Eye (tissue), 1 donor: ENCODE results near the gene THRB.

ENCODE experiments used
- DNase-seq: peaks from one replicate; pipeline ENCODE4 v3.0.0-alpha.2; 2015

THRB gene

DNA sequence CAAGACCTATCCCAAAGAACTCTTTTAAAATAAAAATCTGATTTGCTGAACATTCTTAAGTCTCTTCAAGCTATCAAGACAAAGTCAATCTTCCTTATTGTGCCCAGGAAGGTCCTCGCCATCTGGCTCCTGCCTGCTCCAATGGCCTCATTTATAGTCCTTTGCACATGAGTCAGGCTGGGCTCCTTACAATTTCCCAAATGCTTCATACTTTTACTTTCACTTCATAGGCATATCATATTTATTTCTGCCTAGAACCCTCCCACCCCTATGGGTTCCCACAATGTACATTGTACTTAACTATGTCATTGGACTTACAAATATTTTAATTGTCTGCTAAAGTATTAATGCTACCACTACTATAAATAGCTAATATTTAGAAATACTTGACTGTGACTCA lies 9.1 kb downstream of the THRB start:
- no peak for DNase-seq

DNA sequence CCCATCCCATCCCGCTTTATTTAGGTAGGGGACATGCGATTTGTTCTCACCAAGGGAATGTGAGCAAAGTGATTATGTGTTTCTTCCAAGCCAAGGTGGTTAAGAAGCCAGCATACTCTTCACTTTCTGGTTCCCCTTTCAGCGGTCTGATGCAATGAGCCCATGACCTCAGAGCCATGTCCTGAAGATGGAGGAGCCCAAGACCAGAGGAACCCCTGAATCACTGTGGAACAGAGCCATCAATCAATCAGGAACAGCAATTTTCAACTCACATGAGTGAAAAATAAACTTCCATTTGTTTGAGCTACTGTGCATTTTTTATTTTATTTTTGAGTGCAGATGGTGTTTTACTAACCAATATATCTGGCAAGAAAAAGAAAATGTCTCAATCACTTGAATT lies 10.8 kb downstream of the THRB start:
- DNase-seq = no peak

DNA sequence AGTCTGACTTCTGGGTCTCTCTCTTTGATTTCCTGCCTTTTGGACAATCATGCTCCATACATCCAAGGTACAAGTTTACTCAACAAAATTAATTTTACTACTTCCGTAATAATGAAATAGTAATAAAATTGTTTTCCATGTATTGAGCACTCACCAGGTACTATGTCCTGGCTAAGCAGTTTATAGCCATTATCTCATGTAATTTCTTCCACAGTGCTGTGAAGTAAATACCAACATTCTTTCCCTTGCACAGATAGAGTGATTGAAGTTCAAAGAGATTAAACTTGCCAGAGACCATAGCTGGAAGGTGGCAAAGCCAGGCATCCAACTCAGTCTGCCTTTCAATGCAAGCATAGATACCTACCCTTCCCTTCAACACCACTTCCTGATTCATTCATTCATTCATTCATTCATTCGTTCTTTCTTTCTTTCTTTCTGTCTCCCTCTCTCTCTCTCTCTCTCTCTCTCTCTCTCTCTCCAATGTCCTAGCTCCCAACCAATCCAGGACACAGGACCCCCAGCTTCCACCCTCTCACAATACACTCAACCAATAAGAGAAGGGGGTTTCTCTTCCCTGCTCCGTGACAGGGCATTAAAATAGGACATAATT lies 12.4 kb downstream of the THRB start:
- no peak for DNase-seq

DNA sequence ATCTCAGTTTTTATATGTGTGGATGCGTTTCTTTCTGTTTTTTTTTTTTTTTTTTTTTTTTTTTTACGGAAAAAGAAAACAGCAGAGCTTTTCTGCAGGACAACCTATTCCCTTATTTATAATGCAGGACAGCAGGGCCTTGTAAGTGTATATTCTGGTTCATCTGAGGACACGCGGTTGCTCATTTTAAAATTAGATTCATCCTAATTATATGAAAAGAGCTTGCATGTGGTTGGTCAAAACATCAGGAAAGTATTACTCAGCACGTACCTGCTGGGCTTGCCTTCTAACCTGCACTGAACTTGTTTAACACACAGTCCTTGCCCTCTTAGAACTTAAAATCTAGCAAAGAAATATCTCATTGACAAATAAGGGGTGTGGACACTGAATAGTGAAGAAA lies 13.5 kb downstream of the THRB start:
- DNase-seq = no peak

DNA sequence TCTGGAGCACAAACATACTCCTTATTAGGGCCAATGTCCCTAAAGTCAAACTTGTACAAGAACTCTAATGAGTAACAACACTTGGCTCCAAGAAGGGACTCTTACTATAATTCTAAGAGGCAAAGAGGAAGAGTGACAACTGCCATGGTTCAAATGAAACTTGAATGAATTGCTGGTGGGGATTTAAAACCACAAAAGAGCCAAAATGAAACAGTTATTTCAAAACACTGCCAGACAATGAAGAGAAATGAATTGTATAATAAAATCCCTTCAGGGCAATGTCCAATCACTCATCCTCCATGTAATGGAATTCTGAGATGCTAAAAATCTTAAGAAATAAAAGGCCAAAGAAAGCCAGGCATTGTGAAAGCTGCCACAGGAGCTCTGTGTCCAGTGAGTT lies 14.2 kb downstream of the THRB start:
- no peak for DNase-seq

DNA sequence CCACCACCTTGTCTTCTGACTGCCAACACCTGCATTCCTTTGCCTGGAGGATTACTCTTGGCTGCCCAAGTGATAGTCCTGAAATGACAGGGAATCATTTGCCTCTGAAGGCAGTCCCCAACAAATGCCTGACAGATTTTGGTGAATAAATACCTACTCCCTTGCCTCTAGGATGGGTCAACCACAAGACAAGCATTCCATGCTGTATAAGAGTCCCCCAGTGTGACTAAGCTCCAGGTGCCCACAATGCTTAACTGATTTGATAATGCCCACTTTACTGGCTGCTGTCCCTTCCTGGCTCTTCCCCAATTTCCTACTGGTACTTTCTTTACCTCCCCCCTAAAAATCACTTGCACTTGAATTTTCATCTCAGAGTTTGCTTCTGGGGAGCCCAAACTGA lies 14.8 kb downstream of the THRB start:
- DNase-seq = no peak

DNA sequence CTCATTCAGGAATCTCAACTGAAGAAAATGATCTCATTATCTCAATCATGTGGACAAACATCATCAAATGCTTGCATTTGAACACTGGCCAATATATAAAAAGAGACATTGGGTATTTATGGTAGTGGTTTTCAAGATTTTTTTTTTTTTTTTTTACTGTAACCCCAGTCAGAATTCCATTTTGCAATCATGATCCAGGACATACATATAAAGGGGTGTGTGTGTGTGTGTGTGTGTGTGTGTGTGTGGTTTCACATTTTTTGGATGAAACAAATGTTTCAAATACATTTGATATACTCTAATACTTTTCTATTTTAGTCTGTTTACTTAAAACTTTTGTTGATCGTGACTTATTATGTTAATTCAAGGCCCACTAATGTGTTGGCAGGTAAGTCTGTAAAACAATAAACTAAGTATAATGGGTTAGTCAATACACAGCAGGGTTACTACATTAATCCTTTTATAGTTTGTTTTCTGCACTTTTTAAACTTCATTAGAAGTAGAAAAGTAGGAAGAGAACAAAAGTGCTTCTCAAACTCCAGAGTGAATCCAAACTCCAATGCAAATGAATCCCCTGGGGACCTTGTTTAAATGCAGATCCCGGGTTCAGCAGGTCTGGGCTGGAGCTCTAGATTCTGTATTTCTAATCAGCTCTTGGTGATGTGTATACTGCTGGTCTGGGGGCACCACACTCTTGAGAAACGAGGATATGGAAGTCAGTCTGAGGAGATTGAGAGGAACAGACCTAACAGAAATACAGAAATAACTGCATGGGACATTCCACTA lies 17.6 kb downstream of the THRB start:
- DNase-seq = no peak

DNA sequence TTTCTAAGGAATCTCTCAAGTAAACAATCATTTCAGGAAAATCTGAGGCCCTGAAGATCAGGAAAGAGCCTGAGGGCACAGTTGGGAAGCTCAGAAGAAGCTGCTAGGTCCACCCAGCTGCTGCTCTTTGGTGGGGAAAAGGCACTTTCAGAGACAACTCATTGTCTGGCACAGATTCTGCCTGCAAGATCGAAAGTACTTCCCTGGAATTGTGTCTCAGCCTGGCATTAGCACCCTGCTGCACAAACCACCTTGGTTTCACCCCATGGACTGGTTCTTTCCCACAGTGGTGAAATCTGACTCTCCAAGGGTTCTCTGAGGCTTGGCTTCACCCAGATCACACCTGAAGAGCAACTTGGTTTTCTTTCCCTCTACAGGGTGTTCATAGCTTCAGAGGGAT lies 18.7 kb downstream of the THRB start:
- DNase-seq = no peak

DNA sequence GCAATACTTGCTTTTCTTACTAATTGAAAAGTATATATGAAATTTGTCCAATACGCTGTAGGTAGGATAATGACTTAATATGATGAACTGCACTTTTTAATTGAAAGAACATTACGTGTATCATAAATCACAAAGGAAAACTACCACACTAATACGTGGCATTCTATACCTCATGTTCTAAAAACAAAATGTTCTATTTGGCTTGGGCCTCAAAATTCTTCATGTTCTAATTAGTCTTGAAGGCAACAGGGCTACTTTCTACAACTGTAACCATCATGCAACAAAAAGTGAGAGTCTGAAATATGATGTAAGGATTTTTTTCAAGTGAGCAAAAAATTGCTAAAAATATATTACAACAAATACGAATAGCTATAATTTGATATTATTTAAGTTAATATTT lies 19.8 kb downstream of the THRB start:
- DNase-seq = no peak

DNA sequence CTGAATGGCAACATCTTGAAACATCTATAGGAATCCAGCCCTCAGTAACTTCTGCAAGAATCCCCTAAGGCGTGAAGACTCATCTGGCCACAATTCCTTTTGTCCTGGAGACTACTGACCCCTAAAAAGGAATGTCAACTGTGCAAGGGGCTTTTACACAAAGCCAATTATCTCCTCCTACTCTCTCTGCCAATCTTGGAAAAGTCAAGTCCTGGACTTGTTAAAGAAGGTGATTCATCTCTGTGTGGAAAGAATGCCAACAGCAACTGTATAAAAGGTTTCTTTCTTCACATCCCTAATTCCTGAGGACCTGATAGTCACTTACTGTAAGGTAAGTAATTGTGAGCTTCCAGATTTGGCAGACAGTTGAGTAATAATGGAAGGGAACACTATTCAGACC lies 22.3 kb downstream of the THRB start:
- no peak for DNase-seq

DNA sequence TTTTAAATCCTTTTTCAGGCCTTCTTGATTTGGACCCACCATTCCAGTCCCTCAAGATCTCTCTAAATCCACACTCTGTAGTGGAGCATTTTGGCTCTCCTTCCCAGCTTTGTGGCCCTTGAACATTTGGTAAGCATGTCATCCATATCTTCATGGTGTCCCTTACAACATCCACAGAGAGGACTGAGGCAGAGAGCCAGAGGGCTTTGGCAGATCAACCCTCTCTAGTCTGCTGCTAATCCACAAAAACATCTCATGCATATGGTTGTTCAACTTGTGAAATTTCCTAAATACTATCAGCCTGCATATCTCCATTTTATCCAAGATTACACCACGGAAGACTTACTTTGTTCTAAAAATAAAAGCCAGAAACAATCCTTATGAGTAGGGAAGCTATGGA lies 23.2 kb downstream of the THRB start:
- DNase-seq = no peak

DNA sequence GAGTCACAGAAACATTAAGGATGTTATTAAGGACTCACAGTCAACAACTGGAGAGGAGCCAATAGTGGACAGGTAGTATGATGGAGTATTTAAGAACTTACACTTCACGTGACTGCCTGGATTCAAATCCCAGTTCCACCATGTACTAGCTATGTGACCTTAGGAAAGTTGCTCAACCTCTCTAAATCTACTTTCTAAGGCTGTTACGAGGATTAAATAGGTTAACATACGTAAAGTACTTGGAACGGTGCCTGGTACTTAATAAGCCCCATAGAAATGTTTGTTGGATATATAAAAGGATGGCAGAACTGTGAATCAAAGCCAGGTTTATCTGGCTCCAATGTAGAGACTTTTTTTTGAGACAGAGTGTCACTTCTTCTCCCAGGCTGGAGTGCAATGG lies 24.4 kb downstream of the THRB start:
- no peak for DNase-seq

DNA sequence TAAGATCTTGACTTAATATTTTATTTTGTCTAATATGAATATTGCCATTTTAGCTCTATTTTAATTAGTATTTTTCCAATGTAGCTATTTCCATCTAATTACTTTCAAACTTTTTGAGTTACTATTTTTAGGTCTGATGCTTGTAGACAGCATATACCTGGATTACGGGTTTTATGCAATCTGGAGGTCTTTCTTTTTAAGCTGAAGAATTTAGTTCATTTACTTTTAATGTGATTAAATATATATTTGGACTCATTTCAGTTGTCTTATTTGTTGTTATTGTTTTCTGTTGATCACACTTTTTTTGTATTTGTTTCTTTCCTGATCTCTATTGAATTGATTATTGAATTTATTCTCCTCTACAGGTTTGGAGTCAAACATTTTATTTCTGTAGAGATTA lies 30.3 kb downstream of the THRB start:
- DNase-seq = no peak

DNA sequence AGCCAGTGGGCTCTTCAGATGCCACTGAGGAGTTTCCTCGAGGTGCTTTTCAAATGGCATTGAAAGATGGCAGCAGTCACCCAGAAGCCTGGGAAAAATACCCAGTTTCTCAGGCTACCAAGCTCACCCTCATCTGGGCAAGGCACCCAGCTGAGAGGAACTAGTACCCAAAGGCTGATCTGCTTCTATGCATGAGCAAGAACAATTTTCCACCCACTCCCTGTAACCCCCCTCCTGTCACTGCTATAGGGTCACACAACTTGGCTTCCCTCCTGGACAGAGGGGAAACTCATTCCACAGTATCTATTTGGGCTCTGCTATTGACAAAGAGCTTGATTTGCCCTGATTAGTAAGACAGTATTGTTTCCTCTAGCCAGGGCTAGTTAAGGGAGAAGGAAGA lies 31.9 kb downstream of the THRB start:
- DNase-seq = no peak

DNA sequence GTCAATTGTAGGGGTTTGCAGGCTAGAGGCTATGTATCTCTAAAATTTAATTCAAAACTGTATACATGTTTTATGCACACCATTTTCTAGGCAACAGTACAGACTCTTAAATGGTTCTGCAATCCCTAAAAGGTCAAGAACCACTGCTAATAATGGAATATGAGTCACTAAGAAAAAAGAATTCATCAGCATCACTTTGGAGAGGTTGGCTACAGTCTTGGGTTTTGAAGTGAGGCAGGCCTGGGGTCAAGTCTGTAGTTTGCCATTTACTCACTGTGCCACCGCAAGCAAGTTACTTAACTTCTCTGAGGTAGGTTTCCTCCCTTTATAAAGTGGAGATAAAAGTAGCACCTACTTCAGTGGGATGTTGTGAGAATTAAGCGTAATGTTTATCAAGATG lies 33.7 kb downstream of the THRB start:
- no peak for DNase-seq

DNA sequence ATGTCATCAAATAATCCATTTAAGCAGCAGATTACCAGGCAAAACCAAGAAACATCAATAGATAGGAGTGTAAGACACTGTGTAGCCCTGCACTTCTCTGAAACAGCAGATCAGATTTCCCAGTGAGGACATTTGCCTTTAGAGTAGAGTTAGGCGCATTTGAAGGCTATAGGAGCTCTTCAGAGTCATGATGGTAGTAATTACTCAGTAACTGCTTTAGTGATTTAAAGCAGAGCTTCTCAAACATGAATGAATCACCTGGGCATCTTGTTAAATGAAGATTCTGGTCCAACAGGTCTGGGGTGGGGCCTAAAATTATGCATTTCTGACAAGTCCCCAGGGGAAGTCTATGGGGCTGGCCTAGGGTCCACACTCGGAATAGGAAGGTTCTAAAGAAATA lies 36.9 kb downstream of the THRB start:
- no peak for DNase-seq

DNA sequence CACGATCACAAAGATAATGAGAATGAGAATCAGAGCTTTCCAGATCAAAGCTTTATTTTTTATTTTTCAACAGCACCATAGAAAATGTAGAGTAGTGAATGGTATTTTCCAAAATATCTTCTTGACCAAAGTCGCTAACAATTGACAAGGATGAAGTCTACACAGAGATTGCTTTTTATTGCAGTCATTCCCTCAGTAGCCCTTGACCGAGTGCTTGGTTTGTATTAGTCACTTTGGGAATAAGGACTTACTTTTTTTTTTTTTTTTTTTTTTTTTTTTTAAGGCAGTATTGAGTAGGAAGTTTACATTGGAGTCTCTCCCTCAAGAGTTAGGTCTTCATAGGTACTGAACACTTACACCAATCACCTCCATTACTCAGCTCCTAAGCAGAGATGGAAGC lies 39.8 kb downstream of the THRB start:
- no peak for DNase-seq

DNA sequence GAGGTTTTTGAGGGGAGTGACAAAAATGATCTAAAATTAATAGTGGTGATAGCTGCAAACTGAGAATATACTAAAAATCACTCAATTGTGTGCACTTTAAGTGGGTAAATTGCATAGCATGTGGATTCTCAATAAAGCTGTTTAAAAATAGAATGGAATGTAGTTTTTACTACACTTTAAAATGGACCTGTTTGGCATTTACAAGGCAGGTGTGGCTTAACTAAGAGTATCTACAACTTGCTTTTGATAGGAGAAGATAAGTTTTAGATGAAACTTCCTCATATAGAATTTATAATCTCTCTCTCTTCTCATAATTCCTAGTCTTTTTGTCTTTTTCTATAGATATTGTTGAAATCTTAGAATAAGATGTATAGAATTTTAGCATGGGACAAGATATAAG lies 40.3 kb downstream of the THRB start:
- DNase-seq = no peak

DNA sequence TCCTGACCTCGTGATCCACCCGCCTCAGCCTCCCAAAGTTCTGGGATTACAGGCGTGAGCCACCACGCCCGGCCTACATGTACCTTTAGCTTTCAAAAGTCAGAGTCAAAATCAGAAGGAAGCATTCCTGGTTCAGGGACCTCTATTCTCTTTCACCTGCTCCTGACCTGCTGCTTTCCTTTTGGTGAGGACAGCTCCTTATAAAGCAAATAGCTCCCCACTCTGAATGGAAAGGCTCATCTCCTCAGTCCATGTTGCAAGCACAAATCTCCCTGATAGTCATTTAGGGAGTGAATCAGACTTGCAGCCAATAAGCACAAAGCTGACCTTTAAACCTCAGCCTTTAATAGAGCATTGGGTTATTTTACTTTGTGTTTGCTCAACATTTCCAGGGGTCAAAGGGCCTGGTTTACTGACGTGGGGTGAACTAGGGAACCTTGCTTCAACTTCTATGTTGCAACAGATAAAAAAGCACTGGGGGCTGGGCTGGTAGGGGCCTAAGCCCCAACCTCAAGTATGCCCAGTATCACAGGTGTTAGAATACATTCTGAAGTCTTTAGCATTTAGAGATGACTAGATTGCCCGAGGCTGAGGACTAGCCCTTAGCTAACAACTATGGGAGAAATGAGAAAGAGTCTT lies 43.1 kb downstream of the THRB start:
- DNase-seq = no peak

DNA sequence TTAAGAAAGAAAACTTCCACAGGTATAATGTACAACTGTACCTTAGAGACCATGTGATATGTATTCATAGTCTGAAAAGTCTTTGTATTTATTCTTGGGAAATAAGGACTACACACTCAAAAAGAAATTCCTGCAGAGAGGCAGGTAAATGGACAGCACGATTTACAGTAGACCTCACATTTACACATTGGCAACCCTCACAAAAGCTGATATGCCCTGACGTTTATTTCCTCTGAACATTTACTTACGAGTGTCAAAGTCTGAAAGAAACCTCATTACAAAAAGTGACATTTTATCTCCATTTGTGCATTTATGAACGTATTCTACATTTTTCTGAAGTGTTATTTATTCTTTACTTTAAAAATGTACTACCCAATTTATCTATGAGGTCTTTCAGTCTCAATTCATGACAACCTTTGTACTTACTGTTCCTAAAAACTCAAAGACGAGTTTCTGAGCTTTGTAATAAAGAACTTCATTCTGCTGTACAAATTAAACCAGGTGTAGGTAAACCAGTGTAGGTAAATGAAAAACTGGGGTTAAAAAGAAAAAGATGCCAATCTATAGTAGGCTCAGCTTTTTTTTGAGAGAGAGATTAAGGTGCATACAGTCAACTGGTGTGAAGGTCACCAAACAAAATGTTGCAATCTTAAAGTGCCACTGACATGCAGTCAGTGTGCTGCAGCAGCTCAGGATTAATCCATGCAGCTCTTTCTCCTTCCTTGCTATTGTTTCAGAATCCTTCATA lies 44.3 kb downstream of the THRB start:
- DNase-seq = no peak

DNA sequence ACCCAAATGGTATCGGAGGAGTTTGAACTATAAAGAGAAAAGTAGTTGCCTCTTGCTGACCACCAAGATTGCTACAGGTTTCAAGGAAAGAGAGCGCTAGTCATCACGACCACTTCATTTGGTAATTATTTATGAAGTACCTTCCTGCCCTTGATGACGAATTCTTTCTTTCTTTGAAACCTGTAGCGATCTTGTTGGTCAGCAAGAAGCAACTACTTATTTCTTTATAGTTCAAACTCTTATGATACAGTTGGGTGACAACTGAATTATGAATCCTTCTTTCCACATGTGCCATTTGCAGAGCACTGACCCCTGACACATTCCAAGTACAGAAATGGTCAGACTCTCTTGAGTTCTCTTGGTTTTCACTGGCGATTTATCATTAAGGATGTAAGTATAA lies 46.8 kb downstream of the THRB start:
- no peak for DNase-seq

DNA sequence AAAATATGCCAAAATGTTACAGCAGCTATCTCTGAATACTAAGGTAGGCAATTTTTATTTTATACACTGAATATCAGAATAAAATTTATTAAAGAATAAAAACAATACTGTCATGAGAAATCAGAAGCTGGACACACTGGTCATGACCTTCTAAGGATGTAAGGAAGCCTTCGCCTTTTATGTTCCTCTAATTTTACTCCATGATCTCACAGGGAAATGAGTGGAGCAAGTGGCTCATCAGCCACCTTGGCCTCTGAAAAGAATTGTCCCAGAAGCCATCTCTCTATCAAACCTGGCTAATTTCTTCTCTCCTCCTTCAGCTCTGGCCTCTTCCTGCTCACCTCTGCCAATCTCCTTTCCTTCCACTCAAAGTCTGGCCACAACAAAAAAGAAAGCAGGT lies 48.6 kb downstream of the THRB start:
- DNase-seq = no peak

DNA sequence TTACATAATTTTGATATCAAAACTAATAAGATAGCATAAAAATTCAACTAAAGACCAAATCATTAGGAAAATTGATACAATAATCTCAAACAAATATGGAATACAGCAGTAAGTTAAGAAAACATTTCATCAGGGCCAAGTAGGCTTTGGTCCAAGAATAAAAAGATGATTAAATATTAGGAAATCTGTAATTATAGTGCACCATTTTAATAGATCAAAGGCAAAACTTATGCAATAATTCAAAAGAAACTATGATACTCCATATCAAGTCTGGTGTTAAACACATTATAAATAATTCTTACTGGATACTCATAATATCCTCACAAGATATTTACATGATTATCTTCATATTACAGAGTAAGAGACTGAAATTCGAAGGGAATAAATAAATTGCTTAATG lies 51.2 kb downstream of the THRB start:
- DNase-seq = no peak
